IMR-90 (cell line): ENCODE results near the gene NBEAL1. TPM values are rescaled to one million over a fixed set of nuclear protein-coding genes. Genes with fewer than 3 reads are reported as not detected.
A peak's percentile ranks its signal among the peaks of the same experiment; 100 is the strongest.

Experiments
- ATAC-seq: fragments of 200-7000 bp; cut with Tn5 transposase; 2 replicates; pipeline ENCODE4 v1.9.1; 2020; ENCODE audit warnings: low read depth, mild to moderate bottlenecking, moderate library complexity
- BruUV-seq: library from RNA; stranded (reverse); fragments of 400-500 nt; replicated peaks from 2 replicates; lab custom pipeline; 2021; lab: Mats Ljungman, UMichigan
- CTCF ChIA-PET: fragments of 300-600 bp; formaldehyde crosslinking; extraction: SDS; loops from one replicate; lab custom pipeline; 2021; ENCODE audit warnings: antibody characterized with exemption; lab: Yijun Ruan, JAX
- POLR2A ChIA-PET: fragments of 300-600 bp; sonication (Branson Sonifier 250); formaldehyde crosslinking; loops from one replicate; lab custom pipeline; 2022; ENCODE audit warnings: antibody characterized with exemption; ENCODE audit not compliant: unreplicated experiment; lab: Charles Lee
- DNase-seq: peaks from one replicate; pipeline ENCODE4 v3.0.0; 2013
- H2AFZ ChIP-seq: replicated peaks from 2 replicates; pipeline ENCODE3; 2013; ENCODE audit warnings: low read length, mild to moderate bottlenecking; ENCODE audit not compliant: poor library complexity
- H2AK5ac ChIP-seq: 2 replicates; pipeline ENCODE4 v1.6.1; 2013; ENCODE audit warnings: low read depth, low read length, inconsistent platforms
- H2AK9ac ChIP-seq: replicated peaks from 2 replicates; pipeline ENCODE3; 2013; ENCODE audit warnings: mild to moderate bottlenecking, low read depth, low read length, moderate library complexity; ENCODE audit not compliant: poor library complexity
- H2BK120ac ChIP-seq: 2 replicates; pipeline ENCODE4 v1.6.1; 2013; ENCODE audit warnings: low read depth, low read length, inconsistent platforms
- H2BK15ac ChIP-seq: 3 replicates; pipeline ENCODE4 v1.6.1; 2013; ENCODE audit warnings: low read depth, low read length, inconsistent platforms
- H2BK20ac ChIP-seq: 2 replicates; pipeline ENCODE4 v1.6.1; 2013; ENCODE audit warnings: low read depth, mild to moderate bottlenecking, inconsistent platforms, low read length, moderate library complexity
- H2BK5ac ChIP-seq: 2 replicates; pipeline ENCODE4 v1.6.1; 2013; ENCODE audit warnings: mild to moderate bottlenecking, low read depth, low read length, inconsistent platforms; ENCODE audit not compliant: poor library complexity, severe bottlenecking
- H3K14ac ChIP-seq: replicated peaks from 2 replicates; pipeline ENCODE4 v1.6.1; 2013; ENCODE audit warnings: low read depth, low read length, inconsistent platforms
- H3K18ac ChIP-seq: 2 replicates; pipeline ENCODE4 v1.6.1; 2013; ENCODE audit warnings: low read depth, low read length, control low read depth
- H3K23ac ChIP-seq: 2 replicates; pipeline ENCODE4 v1.6.1; 2013; ENCODE audit warnings: low read depth, low read length, inconsistent platforms
- H3K27ac ChIP-seq: 2 replicates; pipeline ENCODE4 v1.5.1; 2013; ENCODE audit warnings: mild to moderate bottlenecking, control low read depth, low read length; ENCODE audit not compliant: insufficient read depth
- H3K27me3 ChIP-seq: 2 replicates; pipeline ENCODE4 v1.6.1; 2013; ENCODE audit warnings: low read length; ENCODE audit not compliant: control insufficient read depth, insufficient read depth
- H3K36me3 ChIP-seq: 2 replicates; pipeline ENCODE4 v1.6.1; 2013; ENCODE audit warnings: low read length, mixed read lengths; ENCODE audit not compliant: control insufficient read depth, insufficient read depth
- H3K4ac ChIP-seq: 2 replicates; pipeline ENCODE4 v1.6.1; 2013; ENCODE audit warnings: low read depth, low read length, inconsistent platforms
- H3K4me1 ChIP-seq: 2 replicates; pipeline ENCODE4 v1.6.1; 2013; ENCODE audit warnings: low read length, mixed read lengths; ENCODE audit not compliant: control insufficient read depth, insufficient read depth
- H3K4me2 ChIP-seq: 2 replicates; pipeline ENCODE4 v1.6.1; 2013; ENCODE audit warnings: low read depth, mild to moderate bottlenecking, control low read depth, low read length, moderate library complexity
- H3K4me3 ChIP-seq: 2 replicates; pipeline ENCODE4 v1.5.1; 2013; ENCODE audit warnings: low read depth, mild to moderate bottlenecking, control low read depth, low read length, moderate library complexity; ENCODE audit not compliant: insufficient read depth
- H3K56ac ChIP-seq: 2 replicates; pipeline ENCODE4 v1.6.1; 2013; ENCODE audit warnings: low read length, inconsistent platforms; ENCODE audit not compliant: insufficient read depth; ENCODE audit errors: extremely low read depth
- H3K79me1 ChIP-seq, 2 experiments: 2 replicates each; pipeline ENCODE4 v1.6.1; 2013; ENCODE audit warnings: low read length in 2 of 2, inconsistent platforms in 1 of 2, low read depth in 1 of 2
- H3K9ac ChIP-seq: 2 replicates; pipeline ENCODE4 v1.6.1; 2013; ENCODE audit warnings: low read depth, low read length, control low read depth
- H3K9me1 ChIP-seq: 2 replicates; pipeline ENCODE4 v1.6.1; 2013; ENCODE audit warnings: low read length, inconsistent platforms; ENCODE audit not compliant: insufficient read depth
- H3K9me3 ChIP-seq: 2 replicates; pipeline ENCODE4 v1.6.1; 2013; ENCODE audit warnings: low read length; ENCODE audit not compliant: control insufficient read depth, insufficient read depth
- H4K20me1 ChIP-seq: 2 replicates; pipeline ENCODE4 v1.6.1; 2013; ENCODE audit warnings: low read length, inconsistent platforms; ENCODE audit not compliant: insufficient read depth
- H4K5ac ChIP-seq: 2 replicates; pipeline ENCODE4 v1.6.1; 2013; ENCODE audit warnings: mild to moderate bottlenecking, low read depth, low read length, control low read depth
- H4K8ac ChIP-seq, 2 experiments: 2 replicates each; pipeline ENCODE4 v1.6.1; 2013; ENCODE audit warnings: low read depth in 2 of 2, low read length in 2 of 2, control low read depth in 1 of 2, inconsistent platforms in 1 of 2
- H4K91ac ChIP-seq: 2 replicates; pipeline ENCODE4 v1.6.1; 2013; ENCODE audit warnings: low read depth, low read length, inconsistent platforms; ENCODE audit not compliant: insufficient read depth
- CEBPB ChIP-seq: IDR thresholded peaks from 2 replicates; pipeline ENCODE4 v1.6.1; 2012; ENCODE audit warnings: low read depth, low read length, improper control_type of control experiment
- SMC3 ChIP-seq: fragments of 150-350 bp; IDR thresholded peaks from 2 replicates; pipeline ENCODE4 v1.6.1; 2016; ENCODE audit warnings: low read depth, mild to moderate bottlenecking, antibody characterized with exemption, low read length, moderate library complexity
- WGBS, 2 experiments: methylation state at CpG; one replicate each; pipeline versions ENCODE4 v1.1.5 to v1.1.7; 2013; ENCODE audit warnings: missing lambda C conversion rate in 2 of 2; ENCODE audit not compliant: insufficient read length in 1 of 2; ENCODE audit errors: extremely low coverage in 2 of 2; 5-methylcytosine and 5-hydroxymethylcytosine counted together
- dilution Hi-C: fragments of 300-500 bp; cut with HindIII; formaldehyde crosslinking; loops from one replicate; pipeline ENCODE4 v1.14.3; 2018; ENCODE audit warnings: low sequenced_read_pairs; ENCODE audit not compliant: unreplicated experiment
- in situ Hi-C: fragments of 300-500 bp; cut with MboI; formaldehyde crosslinking; loops from 3 replicates; pipeline ENCODE4 v1.14.3; 2019; ENCODE audit warnings: low sequenced_read_pairs, inconsistent platforms, mixed read lengths
- intact Hi-C: fragments of 100-400 bp; cut with micrococcal nuclease; formaldehyde crosslinking; loops from 2 replicates; pipeline ENCODE4 v1.10.0; 2022
- polyA plus RNA-seq, 3 experiments: library from polyadenylated mRNA; depleted of rRNA; stranded (reverse); fragments of >200 nt; gene quantifications; 2 replicates each; pipeline ENCODE4 v1.2.3, GENCODE V29; 2012; ENCODE audit warnings: low replicate concordance in 1 of 3
- total RNA-seq: library from RNA; depleted of rRNA; stranded (reverse); fragments of >200 nt; gene quantifications from 2 replicates; pipeline ENCODE4 v1.2.3, GENCODE V29; 2012

NBEAL1 gene
- total and polyA plus RNA-seq, 2 of the 4 experiments (the other 2 are of a cell fraction), result 6.4 to 38.0 TPM

DNA sequence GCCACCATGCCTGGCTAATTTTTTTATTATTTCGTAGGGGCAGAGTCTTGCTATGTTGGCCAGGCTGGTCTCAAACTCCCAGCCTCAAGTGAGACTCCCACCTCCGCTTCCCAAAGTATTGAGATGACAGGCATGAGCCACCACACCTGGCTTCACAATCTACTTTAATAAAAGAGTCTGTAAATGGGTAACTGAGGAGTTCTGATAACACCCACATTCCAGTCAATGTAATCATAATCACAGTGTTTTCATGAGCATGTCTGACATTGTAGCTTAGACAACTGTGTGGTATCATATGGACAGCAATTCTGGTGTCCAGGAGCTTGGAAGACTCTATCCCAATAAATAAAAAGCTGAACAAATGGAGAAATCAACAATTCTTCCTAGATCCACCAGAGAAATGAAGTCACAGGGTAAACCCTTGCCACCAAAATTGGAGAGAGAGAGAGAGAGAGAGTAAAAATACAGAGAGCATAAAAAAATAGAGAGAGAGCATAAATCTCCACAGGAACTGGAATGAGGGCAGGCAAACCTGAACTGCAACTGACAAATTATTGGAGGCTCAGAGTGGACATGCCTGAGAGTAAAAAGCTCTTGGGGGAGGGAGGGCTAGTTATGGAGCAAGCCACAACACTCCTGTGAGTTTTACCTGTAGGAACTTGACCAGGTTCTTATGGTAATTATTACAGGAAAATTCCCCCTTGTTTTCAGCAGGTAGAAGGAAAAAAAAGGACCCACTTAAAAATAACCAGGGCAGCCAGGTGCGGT, 12.4 kb upstream of the NBEAL1 start:
- H3K4me3 ChIP-seq, result no peak overlapping the region
- H3K79me1 ChIP-seq, result no peaks in the 10 kb centered on the region
- H3K4me2 ChIP-seq, result no peak overlapping the region
- ChIA-PET CTCF (no interaction called here), POLR2A (no interaction called here)
- H4K5ac ChIP-seq, result no peak overlapping the region
- no peak overlapping the region for H4K91ac ChIP-seq
- in situ Hi-C loops, result no loop called here
- dilution Hi-C loops, result no loop called here
- H2BK120ac ChIP-seq, result no peak overlapping the region
- no peak overlapping the region for H4K8ac ChIP-seq
- no TSS peak for BruUV-seq
- H2BK15ac ChIP-seq, result no peak overlapping the region
- no peak for TF ChIP-seq SMC3
- no peak for TF ChIP-seq CEBPB
- H3K56ac ChIP-seq, result no peak overlapping the region
- no peak overlapping the region for H2BK5ac ChIP-seq
- no peak overlapping the region for H2AFZ ChIP-seq
- no peak overlapping the region for H3K4ac ChIP-seq
- H2AK5ac ChIP-seq, result no peak overlapping the region
- no peaks in the 10 kb centered on the region for H4K20me1 ChIP-seq
- H3K9me1 ChIP-seq, result no peaks in the 10 kb centered on the region
- no peak overlapping the region for H3K18ac ChIP-seq
- intact Hi-C loops, result no loop called here
- 100% methylated on average over 1 of the region's 3 CpGs; no CpG with 5 or more reads in 1 of the 2 experiments for WGBS, 2 experiments
- no peaks in the 10 kb centered on the region; the same call in 1 of the 2 replicates for H3K4me1 ChIP-seq
- no peaks in the 10 kb centered on the region for H3K36me3 ChIP-seq
- no peak overlapping the region for H3K27ac ChIP-seq
- no peaks in the 10 kb centered on the region for H3K27me3 ChIP-seq
- ATAC-seq, result peak; percentile 84
- H3K23ac ChIP-seq, result no peak overlapping the region
- H3K14ac ChIP-seq, result no peak overlapping the region
- H2AK9ac ChIP-seq, result no peak overlapping the region
- peak; percentile 55 for DNase-seq
- no peak overlapping the region for H2BK20ac ChIP-seq
- H3K9ac ChIP-seq, result no peak overlapping the region
- H3K9me3 ChIP-seq, result no peaks in the 10 kb centered on the region
